HepG2 (cell line): ENCODE measurements around the gene TM2D1. TPM values are rescaled to one million over a fixed set of nuclear protein-coding genes. Genes with fewer than 3 reads are reported as not detected.

Source experiments
- ATAC-seq: fragments of 200-7000 bp; cut with Tn5 transposase; 3 replicates; pipeline ENCODE4 v1.9.1; 2020; ENCODE audit warnings: mild to moderate bottlenecking, moderate library complexity
- BruUV-seq: library from RNA; stranded (reverse); fragments of 400-500 nt; replicated peaks from 2 replicates; lab custom pipeline; 2021; lab: Mats Ljungman, UMichigan
- CTCF ChIA-PET: fragments of 300-600 bp; formaldehyde crosslinking; extraction: SDS; loops from one replicate; lab custom pipeline; 2021; ENCODE audit warnings: low total read pairs, inconsistent platforms, low intra/inter-chr PET ratio; lab: Yijun Ruan, JAX
- POLR2A ChIA-PET: fragments of 350-600 bp; sonication (Branson Sonifier 250); formaldehyde crosslinking; loops from one replicate; lab custom pipeline; 2020; ENCODE audit warnings: antibody characterized with exemption, inconsistent platforms; lab: Yijun Ruan, JAX
- DNase-seq: peaks from one replicate; pipeline ENCODE4 v3.0.0-alpha.2; 2015; ENCODE audit warnings: low spot score
- FAIRE-seq: peaks from 3 replicates; lab custom pipeline; 2011; peaks lifted over from hg19 to GRCh38; lab: Jason Lieb, UNC
- H2AFZ ChIP-seq: one replicate; pipeline ENCODE4 v1.6.1; 2011; ENCODE audit warnings: low read length, inconsistent platforms
- H3K27ac ChIP-seq: fragments of 300-600 bp; 3 replicates; pipeline ENCODE4 v1.8.0; 2011; ENCODE audit warnings: mixed run types, mild to moderate bottlenecking, mixed read lengths, low read length, inconsistent platforms; ENCODE audit not compliant: insufficient read depth; ENCODE audit errors: extremely low read length
- H3K27me3 ChIP-seq, 2 experiments: fragments of 200-600 bp in 1 of 2; 2 replicates in 1 of 2; 3 replicates in 1 of 2; pipeline versions ENCODE4 v1.6.0 to v1.8.0; 2011; ENCODE audit warnings: low read length in 2 of 2, mild to moderate bottlenecking in 2 of 2, moderate library complexity in 2 of 2, inconsistent platforms in 1 of 2; ENCODE audit not compliant: insufficient read depth in 2 of 2, control insufficient read depth in 1 of 2
- H3K36me3 ChIP-seq, 2 experiments: fragments of 200-600 bp in 1 of 2; replicated peaks in 1 of 2; 2 replicates in 1 of 2; 3 replicates in 1 of 2; pipeline versions ENCODE4 v1.5.1 to v1.8.0; 2011; ENCODE audit warnings: low read length in 2 of 2, inconsistent platforms in 1 of 2; ENCODE audit not compliant: insufficient read depth in 2 of 2, control insufficient read depth in 1 of 2
- H3K4me1 ChIP-seq: 2 replicates; pipeline ENCODE4 v1.5.1; 2012; ENCODE audit warnings: low read length, inconsistent platforms; ENCODE audit not compliant: insufficient read depth
- H3K4me2 ChIP-seq: 2 replicates; pipeline ENCODE4 v1.6.0; 2011; ENCODE audit warnings: low read depth, low read length, inconsistent platforms
- H3K4me3 ChIP-seq, 3 experiments: fragments of 200-600 bp in 1 of 3; sonication (generic), shearing (Covaris generic) in 1 of 3; replicated peaks in 1 of 3; 2 replicates each; pipeline ENCODE4 v1.5.1; 2011 to 2016; ENCODE audit warnings: low read length in 3 of 3, inconsistent platforms in 2 of 3, low read depth in 2 of 3, mild to moderate bottlenecking in 2 of 3, control low read depth in 1 of 3, mixed read lengths in 1 of 3; ENCODE audit not compliant: insufficient read depth in 1 of 3
- H3K79me2 ChIP-seq: one replicate; pipeline ENCODE4 v1.6.1; 2011; ENCODE audit warnings: low read length, inconsistent platforms; ENCODE audit not compliant: insufficient read depth
- H3K9ac ChIP-seq: 2 replicates; pipeline ENCODE4 v1.6.0; 2011; ENCODE audit warnings: mild to moderate bottlenecking, low read depth, low read length, inconsistent platforms; ENCODE audit not compliant: insufficient read depth
- H3K9me3 ChIP-seq: 2 replicates; pipeline ENCODE4 v1.5.1; 2012; ENCODE audit warnings: mild to moderate bottlenecking, low read length
- H4K20me1 ChIP-seq: 2 replicates; pipeline ENCODE4 v1.6.0; 2011; ENCODE audit warnings: inconsistent platforms, mild to moderate bottlenecking, low read length, moderate library complexity; ENCODE audit not compliant: insufficient read depth
- MAZ ChIP-seq, 2 experiments: sonication (generic) in 1 of 2; formaldehyde crosslinking in 1 of 2; IDR thresholded peaks; 2 replicates each; pipeline versions ENCODE4 v1.5.0 to v1.6.1; 2012 to 2020; ENCODE audit warnings: low read depth in 2 of 2, mild to moderate bottlenecking in 2 of 2, borderline replicate concordance in 1 of 2, improper control_type of control experiment in 1 of 2, low read length in 1 of 2, missing genetic modification reagents in 1 of 2, moderate library complexity in 1 of 2
- NFAT5 ChIP-seq: sonication (generic); formaldehyde crosslinking; IDR thresholded peaks from 2 replicates; pipeline ENCODE4 v1.4.0; 2020; ENCODE audit warnings: missing genetic modification reagents
- SALL1 ChIP-seq: sonication (generic); formaldehyde crosslinking; IDR thresholded peaks from 2 replicates; pipeline ENCODE4 v1.8.0; 2022; ENCODE audit warnings: mild to moderate bottlenecking, missing genetic modification reagents
- TEAD3 ChIP-seq: optimal IDR thresholded peaks from 2 replicates; pipeline ENCODE3; 2016; ENCODE audit warnings: borderline replicate concordance
- TMF1 ChIP-seq: sonication (generic); formaldehyde crosslinking; IDR thresholded peaks from 2 replicates; pipeline ENCODE4 v1.8.1; 2022; ENCODE audit warnings: low read depth, missing genetic modification reagents
- ZNF816 ChIP-seq: sonication (generic); formaldehyde crosslinking; IDR thresholded peaks from 2 replicates; pipeline ENCODE4 v1.8.0; 2022; ENCODE audit warnings: missing genetic modification reagents, mild to moderate bottlenecking, borderline replicate concordance
- WGBS: methylation state at CpG from one replicate; pipeline ENCODE4 v1.1.6; 2017; ENCODE audit warnings: low lambda C conversion rate; 5-methylcytosine and 5-hydroxymethylcytosine counted together
- in situ Hi-C: cut with HindIII; loops from 2 replicates; pipeline ENCODE4 v1.10.0; 2017; ENCODE audit warnings: low pct_unique_long_range_greater_than_20kb; ENCODE audit not compliant: extremely low pct_ligation_motif_present
- intact Hi-C: fragments of 100-400 bp; cut with micrococcal nuclease; formaldehyde crosslinking; loops from one replicate; pipeline ENCODE4 v1.10.0; 2022; ENCODE audit not compliant: unreplicated experiment
- polyA plus RNA-seq, 8 experiments: library from polyadenylated mRNA; depleted of rRNA in 3 of 8; stranded (reverse) in 7 of 8; unstranded in 1 of 8; fragments of >200 nt; fragmentation: Illumina TruSeq in 4 of 8; extraction: Trizol in 4 of 8; gene quantifications; 2 replicates each; pipeline versions ENCODE4 v1.2.1 to v1.2.3, GENCODE V29; 2011 to 2016; ENCODE audit warnings: low read depth in 4 of 8, missing spikeins in 1 of 8, mixed read lengths in 1 of 8; ENCODE audit not compliant: insufficient read depth in 1 of 8
- total RNA-seq, 5 experiments: library from RNA; depleted of rRNA; stranded (reverse); fragments of >200 nt; fragmentation: Illumina TruSeq; extraction: Trizol; gene quantifications; 2 replicates each; pipeline ENCODE4 v1.2.3, GENCODE V29; 2016; ENCODE audit warnings: low read depth in 1 of 5

The TM2D1 gene
- total and polyA plus RNA-seq, 2 of the 13 experiments (the other 11 are each of a cell fraction or from before 2014, with no cell fraction given): 26.6 to 49.0 TPM

- TF ChIP-seq NFAT5 (CRISPR knock-in tag) (no peak), TMF1 (no peak), TEAD3 (CRISPR knock-in tag) (no peak)
These were observed 33.0 kb upstream of the TM2D1 start (continued) for GRCh38 chr1:61757950-61758349.

- Histone ChIP-seq H3K9me3 (no peaks in the 10 kb centered on the region), H3K79me2 (peaks cover 2% of the 10 kb centered on the region), H3K36me3 (no peaks in the 10 kb centered on the region), H2AFZ (no peak overlapping the region), H4K20me1 (no peaks in the 10 kb centered on the region), H3K4me3 (no peak overlapping the region), H3K27ac (no peak overlapping the region), H3K4me1 (peaks cover 28% of the 10 kb centered on the region), H3K9ac (no peak overlapping the region), H3K4me2 (no peak overlapping the region), H3K27me3 (no peaks in the 10 kb centered on the region)
- POLR2A ChIA-PET: no interaction called here
- DNase-seq (no peak), ATAC-seq (no peak), FAIRE-seq (no peak)
- TF ChIP-seq MAZ (IDR thresholded peaks at IDR 0.05; ENCODE audit: borderline replicate concordance, low read depth, low read length) (no peak), MAZ (CRISPR knock-in tag; IDR thresholded peaks at IDR 0.05; ENCODE audit: low read depth) (no peak), SALL1 (CRISPR knock-in tag) (no peak), ZNF816 (CRISPR knock-in tag) (no peak)
- WGBS: 72% methylated on average over 3 of the region's 3 CpGs
- BruUV-seq: no TSS peak
- CTCF ChIA-PET: no interaction called here
- intact Hi-C loops: no loop called here
- in situ Hi-C loops: no loop called here
These were observed 31.8 kb upstream of the TM2D1 start for GRCh38 chr1:61756773-61757172.
